A549 (cell line): ENCODE data around the gene TOGARAM1. TPM values are rescaled to one million over a fixed set of nuclear protein-coding genes. Genes with fewer than 3 reads are reported as not detected.

Experiments used
- ATAC-seq, 2 experiments: fragments of 200-7000 bp in 1 of 2; fragments of >200 bp in 1 of 2; cut with Nextera tagmentation in 1 of 2; cut with Tn5 transposase in 1 of 2; 3 replicates each; pipeline versions ENCODE4 v1.8.0 to v1.9.1; 2018 to 2020; ENCODE audit warnings: mild to moderate bottlenecking in 1 of 2, moderate library complexity in 1 of 2
- CTCF ChIA-PET: fragments of 300-600 bp; sonication (Branson Sonifier 250); formaldehyde crosslinking; extraction: SDS; loops from one replicate; lab custom pipeline; 2021; ENCODE audit warnings: antibody characterized with exemption, inconsistent platforms; lab: Yijun Ruan, JAX
- POLR2A ChIA-PET: fragments of 350-600 bp; formaldehyde crosslinking; extraction: SDS; loops from one replicate; lab custom pipeline; 2021; ENCODE audit warnings: antibody characterized with exemption, inconsistent platforms; lab: Yijun Ruan, JAX
- DNase-seq, 2 experiments: peaks; one replicate each; pipeline versions ENCODE4 v3.0.0 to v3.0.0-alpha.2; 2011 to 2016; ENCODE audit warnings: low read depth in 1 of 2, low spot score in 1 of 2
- FAIRE-seq: peaks from 2 replicates; lab custom pipeline; 2011; peaks lifted over from hg19 to GRCh38; lab: Jason Lieb, UNC
- H3K27ac ChIP-seq, 2 experiments: fragments of >200 bp; sonication (Bioruptor Twin); formaldehyde crosslinking; 3 replicates each; pipeline ENCODE4 v1.5.1; 2016 to 2017
- H3K4me1 ChIP-seq: fragments of >200 bp; sonication (Bioruptor Twin); formaldehyde crosslinking; 3 replicates; pipeline ENCODE4 v1.6.1; 2016
- H3K4me2 ChIP-seq: fragments of >200 bp; sonication (Bioruptor Twin); formaldehyde crosslinking; 3 replicates; pipeline ENCODE4 v1.6.1; 2016
- H3K4me3 ChIP-seq: fragments of >200 bp; sonication (Bioruptor Twin); formaldehyde crosslinking; 3 replicates; pipeline ENCODE4 v1.5.1; 2016
- H3K9me3 ChIP-seq: fragments of >200 bp; sonication (Bioruptor Twin); formaldehyde crosslinking; 3 replicates; pipeline ENCODE4 v1.6.1; 2016
- ATOH8 ChIP-seq: fragments of 250-450 bp; sonication (Bioruptor Pico); IDR thresholded peaks from 2 replicates; pipeline ENCODE4 v1.5.0; 2020; ENCODE audit warnings: low read depth, mild to moderate bottlenecking, moderate library complexity
- BHLHE40 ChIP-seq: IDR thresholded peaks from 2 replicates; pipeline ENCODE4 v1.6.1; 2012; ENCODE audit warnings: low read depth, low read length, inconsistent platforms
- CEBPB ChIP-seq, 2 experiments: fragments of >200 bp in 1 of 2; sonication (Bioruptor Twin) in 1 of 2; formaldehyde crosslinking in 1 of 2; IDR thresholded peaks; 2 replicates each; pipeline ENCODE4 v1.6.1; 2012 to 2016
- CHD2 ChIP-seq: fragments of 150-350 bp; IDR thresholded peaks from 2 replicates; pipeline ENCODE4 v1.6.1; 2014; ENCODE audit warnings: low read length; ENCODE audit not compliant: partially characterized antibody
- EHF ChIP-seq: fragments of 250-450 bp; sonication (Bioruptor Pico); IDR thresholded peaks from 2 replicates; pipeline ENCODE4 v1.5.0; 2020; ENCODE audit warnings: mild to moderate bottlenecking
- ESRRA ChIP-seq: fragments of 150-350 bp; IDR thresholded peaks from 2 replicates; pipeline ENCODE4 v1.6.1; 2014; ENCODE audit warnings: mild to moderate bottlenecking, low read length, borderline replicate concordance
- GATA3 ChIP-seq: IDR thresholded peaks from 2 replicates; pipeline ENCODE4 v1.6.1; 2012; ENCODE audit warnings: borderline replicate concordance
- HEYL ChIP-seq: fragments of 250-450 bp; sonication (Bioruptor Pico); IDR thresholded peaks from 2 replicates; pipeline ENCODE4 v1.8.0; 2021; ENCODE audit warnings: mild to moderate bottlenecking, moderate library complexity
- MAFK ChIP-seq: fragments of 450-650 bp; IDR thresholded peaks from 2 replicates; pipeline ENCODE4 v1.6.1; 2014; ENCODE audit not compliant: partially characterized antibody
- NFE2L2 ChIP-seq: fragments of 150-350 bp; conservative IDR thresholded peaks from 2 replicates; pipeline ENCODE4 v1.6.1; 2014; ENCODE audit warnings: low read length
- PHF8 ChIP-seq: fragments of 200-600 bp; sonication (generic); IDR thresholded peaks from 2 replicates; pipeline ENCODE4 v1.6.1; 2016; ENCODE audit warnings: low read depth, mild to moderate bottlenecking, antibody characterized with exemption, moderate library complexity, borderline replicate concordance
- POLR2AphosphoS2 ChIP-seq: conservative IDR thresholded peaks from 2 replicates; pipeline ENCODE4 v1.6.1; 2012; ENCODE audit warnings: low read length, improper control_type of control experiment, inconsistent platforms
- RARB ChIP-seq: fragments of 250-450 bp; sonication (Bioruptor Pico); IDR thresholded peaks from 2 replicates; pipeline ENCODE4 v1.8.0; 2021; ENCODE audit warnings: mild to moderate bottlenecking, moderate library complexity
- RCOR1 ChIP-seq: fragments of 150-350 bp; IDR thresholded peaks from 2 replicates; pipeline ENCODE4 v1.6.1; 2014; ENCODE audit warnings: antibody characterized with exemption, low read length, low read depth
- REST ChIP-seq: fragments of 200-600 bp; sonication (generic); IDR thresholded peaks from 2 replicates; pipeline ENCODE4 v1.6.1; 2016; ENCODE audit warnings: antibody characterized with exemption, mild to moderate bottlenecking, moderate library complexity
- ZC3H11A ChIP-seq: fragments of 450-650 bp; IDR thresholded peaks from 2 replicates; pipeline ENCODE4 v1.6.1; 2014; ENCODE audit warnings: antibody characterized with exemption, mild to moderate bottlenecking
- ZFP36 ChIP-seq: fragments of 450-650 bp; IDR thresholded peaks from 2 replicates; pipeline ENCODE4 v1.6.1; 2014; ENCODE audit warnings: borderline replicate concordance; ENCODE audit not compliant: partially characterized antibody
- ZNF302 ChIP-seq: fragments of 250-450 bp; sonication (Bioruptor Pico); IDR thresholded peaks from 2 replicates; pipeline ENCODE4 v1.9.0; 2021; ENCODE audit warnings: inconsistent platforms, mild to moderate bottlenecking, moderate library complexity
- ZSCAN20 ChIP-seq: fragments of 250-450 bp; sonication (Bioruptor Pico); IDR thresholded peaks from 2 replicates; pipeline ENCODE4 v1.8.0; 2022; ENCODE audit warnings: mild to moderate bottlenecking, moderate library complexity
- WGBS: methylation state at CpG from one replicate; pipeline ENCODE4 v1.1.6; 2017; ENCODE audit errors: missing lambda C conversion rate; 5-methylcytosine and 5-hydroxymethylcytosine counted together
- polyA plus RNA-seq, 4 experiments: library from polyadenylated mRNA; depleted of rRNA in 3 of 4; stranded (reverse); fragments of >200 nt; fragmentation: RNase III in 1 of 4; extraction: RNeasy Plus Mini Kit Qiagen cat#74134 plus additional on column Dnase treatment in 1 of 4; gene quantifications; 2 replicates in 3 of 4; 3 replicates in 1 of 4; pipeline ENCODE4 v1.2.3, GENCODE V29; 2011 to 2017
- TF ChIP-seq, protein P1 (sequence below): fragments of 250-450 bp; sonication (Bioruptor Pico); IDR thresholded peaks from 2 replicates; pipeline ENCODE4 v1.5.0; 2021; ENCODE audit warnings: mild to moderate bottlenecking, moderate library complexity, borderline replicate concordance

TOGARAM1 gene
- polyA plus RNA-seq, 2 of the 4 experiments (the other 2 are of a cell fraction): 7.6 to 17.6 TPM

DNA sequence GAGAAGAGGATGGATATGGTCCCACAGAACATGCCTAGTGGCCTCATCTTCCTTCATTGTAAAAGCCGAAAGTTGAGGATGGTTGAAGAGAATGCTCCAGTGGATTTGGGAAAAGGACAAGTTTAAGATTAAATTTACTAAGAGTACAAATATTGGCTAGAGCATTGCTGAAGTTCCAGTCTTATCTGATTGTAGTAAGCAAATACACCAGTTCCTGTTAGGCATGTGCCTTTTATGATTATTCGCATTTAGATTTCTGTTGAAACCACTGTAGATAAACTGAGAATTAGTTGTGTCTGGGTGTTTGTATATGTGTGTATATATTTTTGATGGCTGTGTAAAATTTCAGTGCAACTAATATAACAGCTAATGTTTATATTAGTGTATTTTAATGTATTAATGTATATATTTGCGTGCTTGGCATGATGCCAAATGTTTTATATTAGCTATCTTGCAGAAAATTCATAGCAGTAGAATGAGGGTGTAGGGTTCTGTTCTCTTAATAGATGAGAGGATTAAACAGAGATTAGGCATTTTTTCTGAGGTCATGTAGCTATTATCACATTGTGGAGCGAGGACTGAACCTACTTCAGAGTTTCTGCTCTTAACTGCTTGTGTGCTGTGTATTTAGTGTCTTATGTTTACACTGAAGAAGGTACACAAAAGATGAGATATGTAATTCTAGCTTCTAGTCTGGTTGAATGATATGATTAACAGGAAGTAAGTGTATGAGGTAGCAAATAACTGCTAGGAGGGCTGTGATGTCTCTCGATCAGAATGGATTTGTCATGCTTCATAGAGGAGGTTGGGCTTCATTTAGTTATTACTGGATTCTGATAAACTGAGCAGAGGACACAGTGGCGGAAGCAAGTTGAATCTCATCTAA, 151.1 kb downstream of the TOGARAM1 start:
- peak; percentile 12 to 77 for DNase-seq
- ChIA-PET CTCF (interaction anchor here (1.5 kb wide), 1 partner anchor 199 kb away, joined by 4 read pairs; no protein-coding TSS in a partner anchor), POLR2A (interaction anchor here (0.6 to 1.0 kb wide), 2 partner anchors 8 to 29 kb away, joined by 3 to 5 read pairs; partner anchors contain the start of gene PRPF39)
- Histone ChIP-seq H3K4me2 (peak overlapping the region; percentile 65), H3K4me1 (peaks cover 30% of the 10 kb centered on the region), H3K27ac (peak overlapping the region in 1 of 2 experiments; percentile 58; a peak in 4 of 6 replicates), H3K9me3 (no peaks in the 10 kb centered on the region), H3K4me3 (peak overlapping the region; percentile 4; the same call in 1 of the 3 replicates)
- FAIRE-seq: peak; percentile 95
- 23% methylated on average over 6 of the region's 6 CpGs for WGBS
- ATAC-seq: peak; percentile 68 to 92; a peak in 5 of 6 replicates
- TF ChIP-seq ATOH8 (CRISPR knock-in tag): no peak
- TF ChIP-seq ZNF302 (CRISPR knock-in tag): no peak
- TF ChIP-seq ZSCAN20 (CRISPR knock-in tag): no peak
- peak; percentile 82 for TF ChIP-seq GATA3
- TF ChIP-seq NFE2L2: no peak

DNA sequence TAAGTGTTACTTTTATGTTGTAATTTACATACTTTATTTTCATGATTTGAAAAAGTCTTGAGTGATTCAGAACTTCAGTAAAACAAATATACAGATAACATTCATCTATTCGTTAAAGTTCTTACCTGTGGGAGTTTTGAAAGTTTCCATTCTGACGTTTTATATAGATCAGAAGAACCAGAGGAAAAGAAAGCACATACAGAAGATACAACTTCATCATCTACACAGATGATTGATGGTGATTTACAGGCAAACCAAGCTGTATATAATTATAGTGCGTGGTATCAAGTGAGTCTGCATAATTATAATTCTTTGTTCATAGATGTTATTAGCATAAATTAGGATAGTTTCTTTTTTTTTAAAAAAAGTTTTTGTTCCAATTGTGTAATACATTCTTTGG, 152.3 kb downstream of the TOGARAM1 start:
- Histone ChIP-seq H3K9me3 (no peaks in the 10 kb centered on the region), H3K4me1 (peaks cover 30% of the 10 kb centered on the region), H3K4me2 (peak overlapping the region; percentile 65; the same call in 2 of the 3 replicates), H3K27ac (no peak overlapping the region), H3K4me3 (no peak overlapping the region)
- 74% methylated on average over 3 of the region's 3 CpGs for WGBS
- DNase-seq (no peak), ATAC-seq (no peak), FAIRE-seq (no peak)
- TF ChIP-seq CHD2: no peak
- TF ChIP-seq RARB: no peak
- POLR2A ChIA-PET: interaction anchor here (0.7 kb wide), 1 partner anchor 20 kb away, joined by 7 read pairs; no protein-coding TSS in a partner anchor
- CTCF ChIA-PET: no interaction called here

DNA sequence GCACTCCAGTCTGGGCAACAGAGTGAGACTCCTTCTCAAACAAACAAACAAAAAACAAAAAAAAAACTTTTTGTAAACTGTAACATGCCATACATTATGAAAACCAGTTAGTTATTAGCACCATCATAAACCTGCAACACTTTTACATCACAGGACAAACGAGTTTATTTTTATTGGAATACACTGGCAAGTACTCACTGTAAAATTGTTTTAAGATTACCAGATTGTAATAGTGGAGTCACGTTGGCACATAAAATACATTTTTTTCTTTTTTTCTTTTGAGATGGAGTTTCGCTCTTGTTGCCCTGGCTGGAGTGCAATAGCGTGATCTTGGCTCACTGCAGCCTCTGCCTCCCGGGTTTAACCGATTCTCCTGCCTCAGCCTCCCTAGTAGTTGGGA, 156.6 kb downstream of the TOGARAM1 start:
- 93% methylated on average over 6 of the region's 6 CpGs for WGBS
- Histone ChIP-seq H3K4me1 (peaks cover 15% of the 10 kb centered on the region), H3K27ac (no peak overlapping the region), H3K9me3 (no peaks in the 10 kb centered on the region), H3K4me2 (no peak overlapping the region), H3K4me3 (no peak overlapping the region)
- ChIA-PET CTCF (no interaction called here), POLR2A (no interaction called here)
- FAIRE-seq (no peak), DNase-seq (no peak), ATAC-seq (no peak)
- TF ChIP-seq ESRRA (no peak), ATOH8 (CRISPR knock-in tag) (no peak), CEBPB (IDR thresholded peaks at IDR 0.05) (no peak), HEYL (no peak), MAFK (no peak), ZC3H11A (no peak), ZFP36 (no peak)

DNA sequence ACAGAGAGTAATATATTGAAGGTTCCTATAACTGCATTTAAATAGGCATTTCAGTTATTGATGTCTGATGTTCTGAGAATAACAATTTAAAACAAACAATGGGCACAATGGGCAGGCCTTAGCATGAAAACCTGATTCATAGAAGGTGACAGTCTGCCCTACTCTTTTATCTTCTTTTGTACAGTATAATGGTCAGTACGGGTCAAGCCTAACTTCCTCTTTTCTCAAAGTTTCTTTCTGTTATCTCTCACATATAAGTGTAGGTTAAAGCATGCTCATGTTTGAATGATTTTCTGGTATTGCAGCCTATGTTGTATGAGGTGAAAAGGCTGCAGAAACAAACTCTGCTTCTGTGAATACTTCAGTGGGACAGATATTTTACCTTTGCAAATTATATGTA, 158.1 kb downstream of the TOGARAM1 start:
- Histone ChIP-seq H3K4me1 (peaks cover under 1% of the 10 kb centered on the region; the same call in 1 of the 3 replicates), H3K4me2 (no peak overlapping the region), H3K27ac (no peak overlapping the region), H3K4me3 (no peak overlapping the region), H3K9me3 (no peaks in the 10 kb centered on the region)
- FAIRE-seq (no peak), DNase-seq (no peak), ATAC-seq (no peak)
- 92% methylated on average over 1 of the region's 1 CpG for WGBS
- POLR2A ChIA-PET: no interaction called here
- CTCF ChIA-PET: no interaction called here
- TF ChIP-seq EHF (CRISPR knock-in tag): no peak
- no peak for TF ChIP-seq REST
- no peak for TF ChIP-seq ZNF302 (CRISPR knock-in tag)
- TF ChIP-seq PHF8: no peak
- TF ChIP-seq, protein P1, sequence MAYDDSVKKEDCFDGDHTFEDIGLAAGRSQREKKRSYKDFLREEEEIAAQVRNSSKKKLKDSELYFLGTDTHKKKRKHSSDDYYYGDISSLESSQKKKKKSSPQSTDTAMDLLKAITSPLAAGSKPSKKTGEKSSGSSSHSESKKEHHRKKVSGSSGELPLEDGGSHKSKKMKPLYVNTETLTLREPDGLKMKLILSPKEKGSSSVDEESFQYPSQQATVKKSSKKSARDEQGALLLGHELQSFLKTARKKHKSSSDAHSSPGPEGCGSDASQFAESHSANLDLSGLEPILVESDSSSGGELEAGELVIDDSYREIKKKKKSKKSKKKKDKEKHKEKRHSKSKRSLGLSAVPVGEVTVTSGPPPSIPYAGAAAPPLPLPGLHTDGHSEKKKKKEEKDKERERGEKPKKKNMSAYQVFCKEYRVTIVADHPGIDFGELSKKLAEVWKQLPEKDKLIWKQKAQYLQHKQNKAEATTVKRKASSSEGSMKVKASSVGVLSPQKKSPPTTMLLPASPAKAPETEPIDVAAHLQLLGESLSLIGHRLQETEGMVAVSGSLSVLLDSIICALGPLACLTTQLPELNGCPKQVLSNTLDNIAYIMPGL (CRISPR knock-in tag): no peak
- no peak for TF ChIP-seq ZSCAN20 (CRISPR knock-in tag)
- no peak for TF ChIP-seq CHD2
- TF ChIP-seq BHLHE40: no peak
- TF ChIP-seq ZC3H11A: no peak
- no peak for TF ChIP-seq RCOR1
- TF ChIP-seq POLR2AphosphoS2: no peak
